ENCODE measurements around the gene SRRM1. TPM values are rescaled to one million over a fixed set of nuclear protein-coding genes. Genes with fewer than 3 reads are reported as not detected.
"Not testable (repeated sequence)": the region's sequence is repeated elsewhere in the genome, so short reads cannot be mapped to it uniquely, and the experiment has no call there.

Gene SRRM1
- total RNA-seq, 1 donor from 2014 or later = 242 TPM

DNA sequence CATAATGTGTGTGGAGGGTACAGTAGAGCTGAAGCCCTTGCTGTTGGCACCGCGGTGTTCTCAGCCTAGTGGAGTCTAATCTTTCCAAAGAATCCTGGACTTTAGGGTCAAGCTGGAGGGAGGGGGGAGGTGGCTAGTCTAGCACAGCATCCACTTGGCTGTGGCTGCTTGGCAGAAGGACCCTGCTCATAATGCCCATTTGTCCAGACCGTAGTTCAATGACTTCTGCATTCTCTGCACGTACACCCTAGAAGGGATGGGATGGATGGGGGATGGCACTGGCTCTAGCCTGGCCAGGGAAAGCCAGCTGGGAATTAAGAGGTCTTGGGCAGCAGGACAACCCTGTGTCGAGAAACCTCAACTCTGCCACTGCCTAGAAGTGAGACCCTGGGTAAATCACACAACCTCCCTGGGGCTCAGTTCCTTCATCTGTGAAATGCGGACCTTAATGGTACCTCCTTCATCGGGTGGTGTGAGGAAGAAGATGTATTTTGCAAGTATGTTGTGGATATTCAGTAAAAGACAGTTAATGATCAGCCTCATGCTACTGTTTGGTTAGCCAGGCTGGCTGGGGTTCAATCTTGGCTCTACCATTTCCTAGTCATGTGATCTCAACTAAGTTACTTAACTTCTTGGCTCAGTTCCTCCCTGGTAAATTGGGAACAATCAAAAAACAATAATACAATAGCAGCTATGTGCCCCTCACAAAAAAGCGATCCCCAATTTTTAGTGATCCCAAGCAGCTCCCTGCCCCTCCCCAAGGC lies 75.0 kb downstream of the SRRM1 start:
- H3K27me3 Mint-ChIP-seq (ENCODE audit: insufficient read depth) = no peaks in the 10 kb centered on the region
- peaks cover 18% of the 10 kb centered on the region for H3K4me1 Mint-ChIP-seq (ENCODE audit: low read depth)
- H3K4me3 Mint-ChIP-seq = no peak overlapping the region
- DNase-seq (ENCODE audit: low spot score) = no peak
- no peaks in the 10 kb centered on the region for H3K36me3 Mint-ChIP-seq (ENCODE audit: low read depth)
- H3K27ac Mint-ChIP-seq = no peak overlapping the region
- no peaks in the 10 kb centered on the region for H3K9me3 Mint-ChIP-seq
- intact Hi-C loops (cut with micrococcal nuclease) = no loop called here

DNA sequence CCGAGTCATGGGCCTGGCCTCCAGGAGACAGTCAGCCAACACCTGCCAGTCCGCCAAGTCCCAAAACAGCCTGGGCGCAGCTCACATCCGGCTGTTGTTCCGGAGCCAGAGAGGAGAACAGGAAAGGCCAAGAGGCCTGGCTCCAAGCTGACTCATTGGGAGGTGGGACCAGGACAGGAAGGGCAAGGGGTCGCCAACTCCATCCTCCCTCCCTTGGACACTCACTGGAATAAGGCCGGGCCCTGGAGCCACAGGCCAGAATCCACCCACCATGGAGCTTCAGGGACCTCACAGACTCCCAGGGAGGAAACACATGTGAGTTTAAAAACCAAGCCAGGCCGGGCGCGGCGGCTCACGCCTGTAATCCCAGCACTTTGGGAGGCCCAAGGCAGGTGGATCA lies 77.0 kb downstream of the SRRM1 start:
- H3K27me3 Mint-ChIP-seq (ENCODE audit: insufficient read depth) = no peaks in the 10 kb centered on the region
- no peaks in the 10 kb centered on the region for H3K9me3 Mint-ChIP-seq
- H3K4me3 Mint-ChIP-seq = no peak overlapping the region
- intact Hi-C loops (cut with micrococcal nuclease) = no loop called here
- H3K36me3 Mint-ChIP-seq (ENCODE audit: low read depth) = no peaks in the 10 kb centered on the region
- peaks cover 14% of the 10 kb centered on the region for H3K4me1 Mint-ChIP-seq (ENCODE audit: low read depth)
- DNase-seq (ENCODE audit: low spot score) = no peak
- no peak overlapping the region for H3K27ac Mint-ChIP-seq

DNA sequence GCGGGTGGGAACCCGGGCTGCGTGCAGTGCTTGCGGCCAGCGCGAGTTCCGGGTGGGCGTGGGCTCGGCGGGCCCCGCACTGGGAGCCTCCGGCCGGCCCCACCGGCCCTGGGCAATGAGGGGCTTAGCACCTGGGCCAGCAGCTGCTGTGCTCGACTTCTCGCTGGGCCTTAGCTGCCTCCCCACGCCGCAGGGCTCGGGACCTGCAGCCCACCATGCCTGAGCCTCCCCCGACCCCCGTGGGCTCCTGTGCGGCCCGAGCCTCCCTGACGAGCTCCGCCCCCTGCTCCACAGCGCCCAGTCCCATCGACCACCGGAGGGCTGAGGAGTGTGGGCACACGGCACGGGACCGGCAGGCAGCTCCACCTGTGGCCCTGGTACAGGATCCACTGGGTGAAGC lies 78.4 kb downstream of the SRRM1 start:
- H3K4me1 Mint-ChIP-seq (ENCODE audit: low read depth) = peaks cover 9% of the 10 kb centered on the region
- no peak overlapping the region for H3K27ac Mint-ChIP-seq
- no peaks in the 10 kb centered on the region for H3K9me3 Mint-ChIP-seq
- DNase-seq (ENCODE audit: low spot score) = no peak
- peaks cover under 1% of the 10 kb centered on the region for H3K27me3 Mint-ChIP-seq (ENCODE audit: insufficient read depth)
- intact Hi-C loops (cut with micrococcal nuclease) = no loop called here
- H3K4me3 Mint-ChIP-seq = no peak overlapping the region
- H3K36me3 Mint-ChIP-seq (ENCODE audit: low read depth) = no peaks in the 10 kb centered on the region

DNA sequence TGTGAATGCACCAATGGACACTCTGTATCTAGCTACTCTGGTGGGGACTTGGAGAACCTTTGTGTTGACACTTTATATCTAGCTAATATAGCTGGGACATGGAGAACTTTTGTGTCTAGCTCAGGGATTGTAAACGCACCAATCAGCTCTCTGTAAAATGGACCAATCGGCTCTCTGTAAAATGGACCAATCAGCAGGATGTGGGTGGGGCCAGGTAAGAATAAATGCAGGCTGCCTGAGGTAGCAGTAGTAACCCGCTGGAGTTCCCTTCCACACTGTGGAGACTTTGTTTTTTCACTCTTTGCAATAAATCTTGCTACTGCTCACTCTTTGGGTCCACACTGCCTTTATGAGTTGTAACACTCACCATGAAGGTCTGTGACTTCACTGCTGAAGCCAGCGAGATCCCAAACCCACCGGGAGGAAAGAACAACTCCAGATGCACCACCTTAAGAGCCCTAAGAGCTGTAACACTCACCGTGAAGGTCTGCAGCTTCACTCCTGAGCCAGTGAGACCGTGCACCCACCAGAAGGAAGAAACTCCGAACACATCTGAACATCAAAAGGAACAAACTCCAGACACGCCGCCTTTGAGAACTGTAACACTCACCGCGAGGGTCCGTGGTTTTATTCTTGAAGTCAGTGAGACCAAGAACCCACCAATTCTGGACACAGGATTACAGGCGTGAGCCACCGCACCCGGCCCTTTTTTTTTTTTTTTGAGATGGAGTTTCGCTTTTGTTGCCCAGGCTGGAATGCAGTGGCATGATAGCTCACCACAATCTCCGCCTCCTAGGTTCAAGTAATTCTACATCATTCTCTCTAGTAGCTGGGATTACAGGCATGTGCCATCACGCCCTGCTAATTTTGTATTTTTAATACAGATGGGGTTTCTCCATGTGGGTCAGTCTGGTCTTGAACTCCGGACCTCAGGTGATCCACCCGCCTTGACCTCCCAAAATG lies 79.3 kb downstream of the SRRM1 start:
- H3K36me3 Mint-ChIP-seq (ENCODE audit: low read depth); DNase-seq (ENCODE audit: low spot score); H3K27ac Mint-ChIP-seq; H3K27me3 Mint-ChIP-seq (ENCODE audit: insufficient read depth); H3K9me3 Mint-ChIP-seq: not testable (repeated sequence)
- H3K4me3 Mint-ChIP-seq = peak overlapping the region; percentile 80
- peaks cover 13% of the 10 kb centered on the region for H3K4me1 Mint-ChIP-seq (ENCODE audit: low read depth)
- intact Hi-C loops (cut with micrococcal nuclease) = loop anchor here (2.0 kb wide), 1 partner anchor 20 kb away; no protein-coding TSS in a partner anchor

Other genes with a start within 250 kb of the SRRM1 start
- gene STPG1, start 229.5 kb upstream of the SRRM1 start, total RNA-seq = 4.1 and 5.1 TPM in 2 replicates
- 22.7 and 23.5 TPM in 2 replicates for gene NIPAL3, start 227.5 kb upstream of the SRRM1 start, total RNA-seq
- gene RCAN3, start 140.5 kb upstream of the SRRM1 start, total RNA-seq = 26.5 and 26.8 TPM in 2 replicates
- gene NCMAP, start 87.2 kb upstream of the SRRM1 start, total RNA-seq = not detected in 2 replicates
- gene CLIC4, start 102.1 kb downstream of the SRRM1 start, total RNA-seq = 16.8 and 20.6 TPM in 2 replicates